ENCODE data around the gene JSRP1. TPM values are rescaled to one million over a fixed set of nuclear protein-coding genes. Genes with fewer than 3 reads are reported as not detected.
A peak's percentile ranks its signal among the peaks of the same experiment; 100 is the strongest.

Gene JSRP1
- total RNA-seq, 4 donors from 2014 or later, result not detected

DNA sequence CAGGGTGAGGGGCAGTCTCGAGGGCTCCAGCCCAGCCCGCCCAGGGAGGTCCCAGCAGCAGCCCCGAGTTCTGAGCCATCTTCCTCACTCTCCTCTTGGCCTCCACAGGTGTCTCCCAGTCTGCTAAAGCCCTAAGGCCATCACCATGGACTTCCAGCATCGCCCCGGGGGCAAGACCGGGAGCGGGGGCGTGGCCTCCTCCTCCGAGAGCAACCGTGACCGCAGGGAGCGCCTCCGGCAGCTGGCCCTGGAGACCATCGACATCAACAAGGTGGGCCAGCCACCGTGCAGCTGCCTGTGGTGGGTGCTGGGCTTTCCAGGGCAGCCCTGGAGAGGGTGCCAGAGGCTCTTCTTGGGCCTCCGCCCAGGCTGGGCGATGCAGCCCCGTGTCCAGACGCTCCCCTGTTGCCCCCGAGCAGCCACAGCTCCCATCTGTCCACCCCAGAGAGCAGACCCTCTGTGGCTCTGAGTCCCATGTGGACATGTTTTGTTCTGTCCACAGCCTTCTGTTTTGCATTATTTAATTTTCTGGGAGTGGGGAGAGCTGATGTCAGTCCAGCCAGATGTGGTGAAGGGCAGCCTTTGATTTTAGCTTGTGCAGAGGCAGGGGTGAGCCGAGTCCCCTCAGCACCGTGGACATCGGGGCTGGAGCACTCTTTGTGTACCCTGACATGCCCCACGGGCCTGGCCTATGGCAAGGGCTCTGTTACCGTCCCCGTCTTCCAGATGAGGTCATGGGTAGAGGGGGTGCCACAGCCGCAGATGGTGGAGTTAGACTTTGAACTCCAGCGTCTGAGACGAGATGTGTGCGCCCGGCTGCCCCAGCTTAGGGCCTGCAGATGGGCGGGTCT is 12.7 kb downstream of the JSRP1 start:
- no peak for DNase-seq (ENCODE audit: low spot score in 2 of 2)
- TF ChIP-seq POLR2A (IDR thresholded peaks at IDR 0.05) (no peak), CTCF (IDR thresholded peaks at IDR 0.05) (no peak), EP300 (IDR thresholded peaks at IDR 0.05) (no peak)
- Histone ChIP-seq H3K36me3 (peaks cover 10 to 58% (median 39%) of the 10 kb centered on the region in 3 donors), H3K27me3 (no peaks in the 10 kb centered on the region), H3K4me1 (peaks cover 0 to 60% (median 36%) of the 10 kb centered on the region in 4 donors), H3K27ac (peak overlapping the region in 2 of 4 donors; percentile 16 to 80), H3K4me3 (no peak overlapping the region), H3K9me3 (no peaks in the 10 kb centered on the region)
- 77% methylated on average over 24 to 31 of the region's 32 CpGs for WGBS, 2 donors

DNA sequence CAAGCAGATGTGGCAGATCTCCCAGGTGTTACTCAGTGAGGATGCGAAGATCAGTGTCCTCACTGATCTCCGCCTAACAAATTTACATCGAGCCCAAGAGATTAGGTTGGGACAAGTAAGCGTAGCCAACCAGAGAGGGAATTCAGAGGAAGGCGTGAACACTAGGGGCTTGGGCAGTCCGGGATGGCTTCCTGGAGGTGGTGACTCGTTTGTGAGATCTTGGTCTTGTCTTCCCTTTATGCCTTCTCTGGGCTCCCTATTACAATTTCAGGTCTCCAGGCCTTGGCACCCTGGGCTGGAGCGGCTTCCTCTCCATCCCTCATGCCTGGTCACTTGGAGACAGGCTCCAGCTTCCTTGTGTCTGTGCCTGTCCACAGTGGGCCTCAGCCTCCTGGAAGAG is 13.4 kb downstream of the JSRP1 start:
- H3K4me3 ChIP-seq, result no peak overlapping the region
- peaks cover 10 to 52% (median 37%) of the 10 kb centered on the region in 3 donors for H3K36me3 ChIP-seq
- no peaks in the 10 kb centered on the region for H3K27me3 ChIP-seq
- peak overlapping the region in 2 of 4 donors; percentile 80 to 90 for H3K27ac ChIP-seq
- no peaks in the 10 kb centered on the region for H3K9me3 ChIP-seq
- 88 to 92% methylated on average over 8 of the region's 8 CpGs for WGBS, 2 donors
- no peak for TF ChIP-seq POLR2A (IDR thresholded peaks at IDR 0.05)
- no peak for TF ChIP-seq CTCF (IDR thresholded peaks at IDR 0.05)
- no peak for TF ChIP-seq EP300 (IDR thresholded peaks at IDR 0.05)
- H3K4me1 ChIP-seq, result peaks cover 0 to 67% (median 43%) of the 10 kb centered on the region in 4 donors
- DNase-seq (ENCODE audit: low spot score in 2 of 2), result no peak

DNA sequence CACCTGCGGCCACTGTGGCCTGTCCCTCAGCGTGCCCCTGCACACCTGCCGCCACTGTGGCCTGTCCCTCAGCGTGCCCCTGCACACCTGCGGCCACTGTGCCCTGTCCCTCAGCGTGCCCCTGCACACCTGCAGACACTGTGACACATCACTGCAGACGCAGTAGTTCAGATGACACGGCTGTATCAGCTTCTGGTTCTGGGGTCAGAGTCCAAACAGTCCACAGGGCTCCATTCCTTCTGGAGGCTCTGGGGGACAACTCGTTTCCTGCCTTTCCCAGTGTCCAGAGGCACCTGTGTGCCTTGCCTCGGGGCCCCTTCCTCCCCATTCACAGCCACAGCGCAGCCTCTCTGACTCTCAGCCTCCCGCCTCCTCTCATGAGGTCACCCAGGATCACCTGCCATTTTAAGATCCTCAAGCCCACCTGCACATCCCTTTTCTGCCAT is 14.1 kb downstream of the JSRP1 start:
- Histone ChIP-seq H3K27ac (peak overlapping the region in 3 of 4 donors; percentile 47 to 90 (median 80)), H3K36me3 (peaks cover 10 to 45% (median 32%) of the 10 kb centered on the region in 3 donors), H3K9me3 (no peaks in the 10 kb centered on the region), H3K4me3 (no peak overlapping the region), H3K27me3 (no peaks in the 10 kb centered on the region), H3K4me1 (peaks cover 0 to 72% (median 49%) of the 10 kb centered on the region in 4 donors)
- no peak for DNase-seq (ENCODE audit: low spot score in 2 of 2)
- TF ChIP-seq CTCF (IDR thresholded peaks at IDR 0.05) (no peak), POLR2A (IDR thresholded peaks at IDR 0.05) (no peak), EP300 (IDR thresholded peaks at IDR 0.05) (no peak)
- 81 to 85% methylated on average over 11 to 12 of the region's 12 CpGs for WGBS, 2 donors

- peaks cover 0 to 69% (median 49%) of the 10 kb centered on the region in 4 donors for H3K4me1 ChIP-seq
- H3K27ac ChIP-seq, result peak overlapping the region in 3 of 4 donors; percentile 47 to 90 (median 80)
- H3K9me3 ChIP-seq, result no peaks in the 10 kb centered on the region
- TF ChIP-seq POLR2A (IDR thresholded peaks at IDR 0.05) (no peak), CTCF (IDR thresholded peaks at IDR 0.05) (peak in 1 of 5 experiments; percentile 8), EP300 (IDR thresholded peaks at IDR 0.05) (peak in 1 of 2 donors; percentile 62)
- peaks cover 10 to 35% (median 22%) of the 10 kb centered on the region in 3 donors for H3K36me3 ChIP-seq
- H3K4me3 ChIP-seq, result peak overlapping the region in 1 of 4 donors; percentile 37
- no peaks in the 10 kb centered on the region for H3K27me3 ChIP-seq
- DNase-seq (ENCODE audit: low spot score in 2 of 2), result no peak
- WGBS, 2 donors, result 51 to 54% methylated on average over 32 to 41 of the region's 41 CpGs
These were observed 15.1 kb downstream of the JSRP1 start for GRCh38 chr19:2240881-2241760.
